K562 (cell line): ENCODE measurements around the gene CREB3L2. TPM values are rescaled to one million over a fixed set of nuclear protein-coding genes. Genes with fewer than 3 reads are reported as not detected.

Experiments used
- BHLHE40 ChIP-seq: IDR thresholded peaks from 2 replicates; pipeline ENCODE4 v1.6.1; 2011; ENCODE audit warnings: low read length, improper control_type of control experiment
- CHCHD3 ChIP-seq: fragments of 250-450 bp; sonication (Bioruptor Pico); IDR thresholded peaks from 2 replicates; pipeline ENCODE4 v2.1.2; 2022; ENCODE audit warnings: mild to moderate bottlenecking
- FOXK2 ChIP-seq, 2 experiments: fragments of 450-650 bp; IDR thresholded peaks in 1 of 2; conservative IDR thresholded peaks in 1 of 2; 2 replicates each; pipeline ENCODE4 v1.6.1; 2016; ENCODE audit warnings: low read depth in 2 of 2, mild to moderate bottlenecking in 1 of 2
- JUNB ChIP-seq: fragments of 450-650 bp; formaldehyde crosslinking; conservative IDR thresholded peaks from 2 replicates; pipeline ENCODE4 v1.4.0; 2020; ENCODE audit warnings: mild to moderate bottlenecking
- KLF16 ChIP-seq: IDR thresholded peaks from 2 replicates; pipeline ENCODE4 v1.6.1; 2016; ENCODE audit warnings: antibody characterized with exemption
- MCM7 ChIP-seq, 2 experiments: fragments of 450-650 bp; IDR thresholded peaks; 2 replicates each; pipeline ENCODE4 v1.6.1; 2016 to 2018
- NBN ChIP-seq: fragments of 450-650 bp; IDR thresholded peaks from 2 replicates; pipeline ENCODE4 v1.6.1; 2016; ENCODE audit warnings: low read depth, mild to moderate bottlenecking
- NR1H2 ChIP-seq: sonication (generic); formaldehyde crosslinking; IDR thresholded peaks from 2 replicates; pipeline ENCODE4 v1.4.0; 2020; ENCODE audit warnings: mild to moderate bottlenecking, missing genetic modification reagents
- NR2C2 ChIP-seq, 2 experiments: fragments of 200-800 bp in 1 of 2; sonication (Bioruptor generic) in 1 of 2; sonication (generic) in 1 of 2; formaldehyde crosslinking in 1 of 2; IDR thresholded peaks; 2 replicates each; pipeline versions ENCODE4 v1.6.1 to v1.8.0; 2016 to 2022; ENCODE audit warnings: mild to moderate bottlenecking in 1 of 2, missing compliant biosample characterization in 1 of 2, missing genetic modification characterization in 1 of 2, missing genetic modification reagents in 1 of 2
- PCBP1 ChIP-seq: fragments of 200-400 bp; formaldehyde crosslinking; IDR thresholded peaks from 2 replicates; pipeline ENCODE4 v1.6.1; 2018; ENCODE audit warnings: mild to moderate bottlenecking, low read depth, low read length; ENCODE audit not compliant: poor library complexity, severe bottlenecking
- PHF20 ChIP-seq: fragments of 450-650 bp; IDR thresholded peaks from 2 replicates; pipeline ENCODE4 v1.6.1; 2018; ENCODE audit not compliant: partially characterized antibody
- SMARCB1 ChIP-seq: IDR thresholded peaks from 2 replicates; pipeline ENCODE4 v1.6.1; 2011; ENCODE audit warnings: improper control_type of control experiment, low read depth; ENCODE audit not compliant: insufficient read length
- SP1 ChIP-seq: sonication (generic); formaldehyde crosslinking; IDR thresholded peaks from 2 replicates; pipeline ENCODE4 v1.8.1; 2022; ENCODE audit warnings: mild to moderate bottlenecking, missing genetic modification reagents
- SRSF3 ChIP-seq: fragments of 200-400 bp; formaldehyde crosslinking; IDR thresholded peaks from 2 replicates; pipeline ENCODE4 v1.6.1; 2016; ENCODE audit warnings: mild to moderate bottlenecking, low read length, moderate library complexity; ENCODE audit not compliant: insufficient read depth
- TFAM ChIP-seq: fragments of 250-450 bp; sonication (Bioruptor Pico); conservative IDR thresholded peaks from 2 replicates; pipeline ENCODE4 v1.5.0; 2021; ENCODE audit warnings: mild to moderate bottlenecking, moderate library complexity
- THAP7 ChIP-seq: fragments of 250-450 bp; sonication (Bioruptor Pico); IDR thresholded peaks from 2 replicates; pipeline ENCODE4 v1.5.0; 2021
- U2AF2 ChIP-seq: fragments of 200-400 bp; formaldehyde crosslinking; optimal IDR thresholded peaks from 2 replicates; pipeline ENCODE3; 2017; ENCODE audit warnings: low read depth, mild to moderate bottlenecking, low read length
- ZNF133 ChIP-seq: fragments of 250-450 bp; sonication (Bioruptor Pico); IDR thresholded peaks from 2 replicates; pipeline ENCODE4 v1.4.0; 2020; ENCODE audit warnings: mild to moderate bottlenecking
- ZNF311 ChIP-seq: fragments of 250-450 bp; sonication (Bioruptor Pico); IDR thresholded peaks from 2 replicates; pipeline ENCODE4 v1.4.0; 2020; ENCODE audit warnings: mild to moderate bottlenecking, moderate library complexity
- ZNF639 ChIP-seq, 2 experiments: fragments of 200-800 bp in 1 of 2; sonication (Bioruptor generic) in 1 of 2; sonication (generic) in 1 of 2; formaldehyde crosslinking in 1 of 2; IDR thresholded peaks in 1 of 2; conservative IDR thresholded peaks in 1 of 2; 2 replicates each; pipeline versions ENCODE4 v1.5.0 to v1.6.1; 2016 to 2020; ENCODE audit warnings: missing compliant biosample characterization in 1 of 2, missing genetic modification characterization in 1 of 2, missing genetic modification reagents in 1 of 2
- ZNF76 ChIP-seq: fragments of 250-450 bp; sonication (Bioruptor Pico); IDR thresholded peaks from 2 replicates; pipeline ENCODE4 v1.4.0; 2020; ENCODE audit warnings: mild to moderate bottlenecking, moderate library complexity, borderline replicate concordance
- ZNF830 ChIP-seq: fragments of 250-450 bp; sonication (Bioruptor Pico); IDR thresholded peaks from 2 replicates; pipeline ENCODE4 v1.5.0; 2021; ENCODE audit warnings: mild to moderate bottlenecking
- polyA plus RNA-seq, 8 experiments: library from polyadenylated mRNA; depleted of rRNA in 4 of 8; stranded (reverse) in 5 of 8; unstranded in 3 of 8; fragments of >200 nt; fragmentation: Nextera tagmentation in 2 of 8; fragmentation: Illumina TruSeq in 1 of 8; extraction: Ambion mirVana in 2 of 8; extraction: Trizol in 1 of 8; gene quantifications; 2 replicates each; pipeline versions ENCODE4 v1.2.1 to v1.2.3, GENCODE V29; 2011 to 2014; ENCODE audit warnings: inconsistent platforms in 1 of 8, missing spikeins in 1 of 8
- total RNA-seq, 7 experiments: library from RNA; depleted of rRNA in 6 of 7; stranded (reverse); fragments of >200 nt in 6 of 7; fragmentation: Illumina TruSeq in 2 of 7; extraction: Trizol in 2 of 7; gene quantifications; 2 replicates each; pipeline versions ENCODE4 v1.2.1 to v1.2.3, GENCODE V29; 2011 to 2021; ENCODE audit warnings: low replicate concordance in 1 of 7
- TF ChIP-seq, protein P1 (sequence below): fragments of 450-650 bp; IDR thresholded peaks from 2 replicates; pipeline ENCODE4 v1.7.0; 2016; ENCODE audit warnings: borderline replicate concordance
- TF ChIP-seq, protein P2 (sequence below): fragments of 250-450 bp; sonication (Bioruptor Pico); IDR thresholded peaks from 2 replicates; pipeline ENCODE4 v1.4.0; 2020; ENCODE audit warnings: borderline replicate concordance

The CREB3L2 gene
- total and polyA plus RNA-seq, 9 of the 15 experiments (the other 6 are each of a cell fraction or from before 2014, with no cell fraction given), result 7.1 to 45.6 (median 15.8) TPM

GRCh38 chr7:137966641-137967142, 35.2 kb downstream of the CREB3L2 start (continued):
- TF ChIP-seq KLF16, result no peak
- no peak for TF ChIP-seq U2AF2
- TF ChIP-seq THAP7 (CRISPR knock-in tag), result no peak
- TF ChIP-seq BHLHE40, result no peak
- TF ChIP-seq, protein P1, sequence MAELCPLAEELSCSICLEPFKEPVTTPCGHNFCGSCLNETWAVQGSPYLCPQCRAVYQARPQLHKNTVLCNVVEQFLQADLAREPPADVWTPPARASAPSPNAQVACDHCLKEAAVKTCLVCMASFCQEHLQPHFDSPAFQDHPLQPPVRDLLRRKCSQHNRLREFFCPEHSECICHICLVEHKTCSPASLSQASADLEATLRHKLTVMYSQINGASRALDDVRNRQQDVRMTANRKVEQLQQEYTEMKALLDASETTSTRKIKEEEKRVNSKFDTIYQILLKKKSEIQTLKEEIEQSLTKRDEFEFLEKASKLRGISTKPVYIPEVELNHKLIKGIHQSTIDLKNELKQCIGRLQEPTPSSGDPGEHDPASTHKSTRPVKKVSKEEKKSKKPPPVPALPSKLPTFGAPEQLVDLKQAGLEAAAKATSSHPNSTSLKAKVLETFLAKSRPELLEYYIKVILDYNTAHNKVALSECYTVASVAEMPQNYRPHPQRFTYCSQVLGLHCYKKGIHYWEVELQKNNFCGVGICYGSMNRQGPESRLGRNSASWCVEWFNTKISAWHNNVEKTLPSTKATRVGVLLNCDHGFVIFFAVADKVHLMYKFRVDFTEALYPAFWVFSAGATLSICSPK, result 0 out of 2 replicates have a peak, but pooled peaks have one; percentile 67
- no peak for TF ChIP-seq MCM7 (IDR thresholded peaks at IDR 0.05)
- TF ChIP-seq PCBP1, result no peak
- peak; percentile 39 for TF ChIP-seq JUNB (CRISPR knock-in tag)
- TF ChIP-seq SRSF3, result no peak
- TF ChIP-seq ZNF76 (CRISPR knock-in tag), result peak; percentile 69; the same call in 1 of the 2 replicates
- TF ChIP-seq NR1H2, result no peak
- TF ChIP-seq, protein P2, sequence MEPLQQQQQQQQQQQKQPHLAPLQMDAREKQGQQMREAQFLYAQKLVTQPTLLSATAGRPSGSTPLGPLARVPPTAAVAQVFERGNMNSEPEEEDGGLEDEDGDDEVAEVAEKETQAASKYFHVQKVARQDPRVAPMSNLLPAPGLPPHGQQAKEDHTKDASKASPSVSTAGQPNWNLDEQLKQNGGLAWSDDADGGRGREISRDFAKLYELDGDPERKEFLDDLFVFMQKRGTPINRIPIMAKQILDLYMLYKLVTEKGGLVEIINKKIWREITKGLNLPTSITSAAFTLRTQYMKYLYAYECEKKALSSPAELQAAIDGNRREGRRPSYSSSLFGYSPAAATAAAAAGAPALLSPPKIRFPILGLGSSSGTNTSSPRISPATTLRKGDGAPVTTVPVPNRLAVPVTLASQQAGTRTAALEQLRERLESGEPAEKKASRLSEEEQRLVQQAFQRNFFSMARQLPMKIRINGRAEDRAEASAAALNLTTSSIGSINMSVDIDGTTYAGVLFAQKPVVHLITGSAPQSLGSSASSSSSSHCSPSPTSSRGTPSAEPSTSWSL (CRISPR knock-in tag), result no peak
- TF ChIP-seq ZNF311 (CRISPR knock-in tag), result no peak
- no peak for TF ChIP-seq NBN
- peak; percentile 43; the same call in 1 of the 2 replicates for TF ChIP-seq SP1 (CRISPR knock-in tag)
- no peak for TF ChIP-seq FOXK2 (conservative IDR thresholded peaks at IDR 0.05 in 1 of 2, IDR thresholded peaks at IDR 0.05 in 1 of 2; ENCODE audit: low read depth in 2 of 2)
- TF ChIP-seq ZNF830 (CRISPR knock-in tag), result no peak
- no peak for TF ChIP-seq PHF20
- no peak for TF ChIP-seq CHCHD3 (CRISPR knock-in tag)
- TF ChIP-seq ZNF133 (CRISPR knock-in tag), result peak; percentile 37; the same call in 1 of the 2 replicates
- no peak for TF ChIP-seq TFAM (CRISPR knock-in tag)
- peak; percentile 4 for TF ChIP-seq SMARCB1
- TF ChIP-seq NR2C2 (CRISPR knock-in tag; IDR thresholded peaks at IDR 0.05), result no peak; the same call in 1 of the 2 replicates
- TF ChIP-seq NR2C2 (tag; IDR thresholded peaks at IDR 0.05), result no peak
- no peak for TF ChIP-seq ZNF639 (CRISPR knock-in tag; conservative IDR thresholded peaks at IDR 0.05 in 1 of 2, IDR thresholded peaks at IDR 0.05 in 1 of 2)
